Tibial nerve (tissue), 4 donors: ENCODE measurements around the gene PTPN2. TPM values are rescaled to one million over a fixed set of nuclear protein-coding genes. Genes with fewer than 3 reads are reported as not detected.

ENCODE experiments used
- DNase-seq, 2 donors: peaks; one replicate each; pipeline ENCODE4 v3.0.0-alpha.2; 2019; ENCODE audit warnings: low spot score in 2 of 2
- H3K27ac ChIP-seq, 4 donors: fragments of 200-600 bp; sonication (generic) in 3 of 4; one replicate each; pipeline ENCODE4 v1.5.1; 2017 to 2019; ENCODE audit warnings: mild to moderate bottlenecking in 1 of 4
- H3K27me3 ChIP-seq, 2 donors: fragments of 200-600 bp; sonication (generic) in 1 of 2; one replicate each; pipeline versions ENCODE4 v1.5.1 to v1.6.0; 2017 to 2019
- H3K36me3 ChIP-seq, 3 donors: fragments of 200-600 bp; sonication (generic); one replicate each; pipeline ENCODE4 v1.5.1; 2018 to 2019
- H3K4me1 ChIP-seq, 4 donors: fragments of 200-600 bp; sonication (generic) in 3 of 4; one replicate each; pipeline ENCODE4 v1.5.1; 2017 to 2019
- H3K4me3 ChIP-seq, 4 donors: fragments of 200-600 bp; sonication (generic) in 3 of 4; one replicate each; pipeline ENCODE4 v1.5.1; 2017 to 2019; ENCODE audit warnings: mild to moderate bottlenecking in 1 of 4, moderate library complexity in 1 of 4
- H3K9me3 ChIP-seq, 4 donors: fragments of 200-600 bp; sonication (generic) in 3 of 4; one replicate each; pipeline ENCODE4 v1.5.1; 2017 to 2019
- CTCF ChIP-seq, 5 experiments: fragments of 200-600 bp in 3 of 5; fragments of 450-650 bp in 2 of 5; sonication (generic) in 3 of 5; IDR thresholded peaks; one replicate each; pipeline ENCODE4 v1.5.1; 2016 to 2019; ENCODE audit warnings: antibody characterized with exemption in 5 of 5, mild to moderate bottlenecking in 3 of 5, moderate library complexity in 2 of 5
- EP300 ChIP-seq, 2 donors: sonication (generic); formaldehyde crosslinking; IDR thresholded peaks; one replicate each; pipeline ENCODE4 v1.6.1; 2017; ENCODE audit warnings: antibody characterized with exemption in 2 of 2, mild to moderate bottlenecking in 1 of 2
- POLR2A ChIP-seq, 2 donors: fragments of 450-650 bp; IDR thresholded peaks; one replicate each; pipeline ENCODE4 v1.6.1; 2017; ENCODE audit warnings: antibody characterized with exemption in 2 of 2, mild to moderate bottlenecking in 2 of 2, moderate library complexity in 2 of 2
- WGBS, 2 donors: methylation state at CpG; one replicate each; pipeline ENCODE4 v1.1.5; 2018; 5-methylcytosine and 5-hydroxymethylcytosine counted together
- small RNA-seq: library from RNA; depleted of rRNA; stranded (forward); fragments of <200 nt; gene quantifications from one replicate; pipeline ENCODE3, GENCODE V24; 2016
- total RNA-seq, 4 donors: library from RNA; depleted of rRNA; stranded (reverse); fragments of >200 nt; gene quantifications; one replicate each; pipeline ENCODE4 v1.1.0, GENCODE V29; 2016

The PTPN2 gene
- total RNA-seq, 4 donors from 2014 or later: 12.9 to 50.5 (median 30.7) TPM

- Histone ChIP-seq H3K27ac (no peak overlapping the region), H3K9me3 (no peaks in the 10 kb centered on the region), H3K4me1 (no peaks in the 10 kb centered on the region), H3K27me3 (no peaks in the 10 kb centered on the region), H3K4me3 (no peak overlapping the region), H3K36me3 (no peaks in the 10 kb centered on the region)
- TF ChIP-seq CTCF (IDR thresholded peaks at IDR 0.05) (no peak), POLR2A (IDR thresholded peaks at IDR 0.05) (no peak), EP300 (IDR thresholded peaks at IDR 0.05) (no peak)
- DNase-seq: no peak
- WGBS, 2 donors: 47 to 53% methylated on average over 5 of the region's 5 CpGs
Measured at GRCh38 chr18:12742453-12742852, 141.6 kb downstream of the PTPN2 start.

Small RNAs within 50 kb of the gene (small RNA-seq; reads per million reads assigned to genes)
- not detected for gene RF00019

Other genes with a start within 250 kb of the PTPN2 start
- gene SPIRE1, start 226.1 kb downstream of the PTPN2 start, total RNA-seq: 10 to 100 TPM; 55.5 to 72.5 (median 60.4) TPM
- gene CEP76, start 181.5 kb downstream of the PTPN2 start, total RNA-seq: 10 to 100 TPM in 2 of 4 donors, 1 to 10 TPM in 2; 3.1 to 13.6 (median 9.8) TPM
- gene PSMG2, start 181.2 kb downstream of the PTPN2 start, total RNA-seq: 100 to 1,000 TPM in 1 of 4 donors, 10 to 100 TPM in 3; 52.6 to 102 (median 75.3) TPM
- 10 to 100 TPM; 26.9 to 41.1 (median 34.4) TPM for gene SEH1L, start 63.8 kb upstream of the PTPN2 start, total RNA-seq
- 10 to 100 TPM; 16.5 to 41.2 (median 30.0) TPM for gene CEP192, start 107.1 kb upstream of the PTPN2 start, total RNA-seq